GM08714 (cell line): ENCODE data around the gene CDC42.
A peak's percentile ranks its signal among the peaks of the same experiment; 100 is the strongest.
"Not testable (repeated sequence)": the region's sequence is repeated elsewhere in the genome, so short reads cannot be mapped to it uniquely, and the experiment has no call there.

Experiments used
- H3K4me3 ChIP-seq: fragments of 200-500 bp; sonication (Bioruptor generic); 2 replicates; pipeline ENCODE4 v1.5.1; 2014; ENCODE audit warnings: mild to moderate bottlenecking, low read length, inconsistent platforms
- ZNF274 ChIP-seq: IDR thresholded peaks from 2 replicates; pipeline ENCODE4 v1.6.1; 2012; ENCODE audit warnings: mild to moderate bottlenecking, low read depth, low read length

Gene CDC42

DNA sequence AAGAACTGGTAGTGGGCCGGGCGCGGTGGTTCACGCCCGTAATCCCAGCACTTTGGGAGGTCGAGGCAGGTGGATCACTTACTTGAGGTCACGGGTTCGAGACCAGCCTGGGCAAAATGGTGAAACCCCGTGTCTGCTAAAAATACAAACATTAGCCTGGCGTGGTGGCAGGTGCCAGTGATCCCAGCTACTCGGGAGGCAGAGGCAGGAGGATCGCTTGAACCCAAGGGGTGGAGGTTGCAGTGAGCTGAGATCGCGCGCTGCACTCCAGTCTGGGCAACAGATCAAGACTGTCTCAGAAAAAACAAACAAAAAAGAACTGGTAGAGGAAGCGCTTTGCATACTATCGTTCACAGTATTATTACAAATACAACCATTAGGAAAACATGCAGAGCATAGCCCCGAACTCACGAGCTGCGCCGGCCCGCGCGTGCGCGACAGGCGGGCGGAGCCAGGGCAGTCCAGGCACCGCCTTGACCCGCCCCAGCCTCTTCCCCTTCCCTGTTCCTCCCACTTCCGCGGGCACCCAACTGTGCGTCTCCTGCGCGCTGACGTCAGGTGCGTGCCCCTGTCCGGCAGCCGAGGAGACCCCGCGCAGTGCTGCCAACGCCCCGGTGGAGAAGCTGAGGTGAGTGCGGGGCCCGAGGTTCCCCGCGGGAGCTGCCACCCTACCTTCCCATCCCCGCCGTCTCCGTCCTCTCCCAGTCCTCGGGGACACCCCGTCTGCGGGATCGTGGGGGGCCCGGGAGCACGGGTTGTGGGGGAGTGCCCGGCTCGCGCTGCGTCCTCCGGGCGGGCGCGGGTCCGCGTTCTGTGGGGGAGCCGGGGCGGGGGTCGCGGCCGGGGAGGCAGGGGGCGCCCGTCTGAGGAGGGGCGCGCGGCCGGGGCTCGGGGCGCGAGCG is at the start of gene CDC42:
TSS of gene CDC42 (plus strand) at position 595 of the 902 bp plus-strand sequence. CDS start 25,770 bp downstream, outside the sequence.
- TF ChIP-seq ZNF274: no peak

GRCh38 chr1:22002875-22003274 is 49.6 kb upstream of the CDC42 start:
- not testable (repeated sequence) for H3K4me3 ChIP-seq

More for the DNA sequence above, at the start of gene CDC42:
- peak within 1 kb of the TSS; percentile 98 for H3K4me3 ChIP-seq

- not testable (repeated sequence) for H3K4me3 ChIP-seq
These were observed 48.5 kb upstream of the CDC42 start for GRCh38 chr1:22003959-22004358.

DNA sequence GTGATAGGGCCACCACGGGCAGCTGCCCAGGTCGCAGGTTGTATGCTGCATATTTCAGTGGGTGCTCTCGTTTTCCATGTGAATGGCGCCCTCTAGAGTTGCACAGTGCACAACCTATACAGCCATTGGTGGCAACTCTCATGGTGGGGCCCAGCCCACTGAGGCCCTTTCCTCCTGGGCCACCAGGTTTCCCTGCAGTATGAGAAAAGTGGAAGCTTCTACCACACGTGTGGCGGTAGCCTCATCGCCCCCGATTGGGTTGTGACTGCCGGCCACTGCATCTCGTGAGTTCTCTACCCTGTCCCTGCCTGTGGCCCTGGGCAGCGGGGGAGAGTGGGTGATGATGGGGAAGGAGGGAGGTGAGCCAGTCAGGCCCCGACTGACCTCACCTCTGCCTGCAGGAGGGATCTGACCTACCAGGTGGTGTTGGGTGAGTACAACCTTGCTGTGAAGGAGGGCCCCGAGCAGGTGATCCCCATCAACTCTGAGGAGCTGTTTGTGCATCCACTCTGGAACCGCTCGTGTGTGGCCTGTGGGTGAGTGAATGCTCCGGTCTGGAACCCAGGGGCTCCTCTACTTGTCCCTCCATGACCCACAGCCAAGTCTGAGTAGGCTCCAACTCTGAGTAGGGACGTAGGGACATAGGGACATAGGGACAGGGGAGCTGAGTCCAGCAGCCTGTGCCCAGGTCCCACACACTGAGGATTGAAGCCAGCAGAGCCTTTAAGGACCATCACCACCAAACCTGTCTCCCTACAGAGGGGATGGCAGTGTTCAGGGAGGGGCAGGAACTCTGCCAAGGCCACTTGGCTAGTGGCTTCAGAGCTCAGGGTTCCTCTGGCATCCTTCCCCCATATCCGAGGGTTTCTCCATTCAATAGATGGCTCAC is 47.0 kb upstream of the CDC42 start:
- H3K4me3 ChIP-seq: not testable (repeated sequence)

GRCh38 chr1:22006736-22007135 is 45.8 kb upstream of the CDC42 start:
- H3K4me3 ChIP-seq: not testable (repeated sequence)

- not testable (repeated sequence) for H3K4me3 ChIP-seq
These were observed 45.2 kb upstream of the CDC42 start for GRCh38 chr1:22007262-22007661.

- H3K4me3 ChIP-seq: not testable (repeated sequence)
These were observed 42.9 kb upstream of the CDC42 start for GRCh38 chr1:22009566-22009965.

DNA sequence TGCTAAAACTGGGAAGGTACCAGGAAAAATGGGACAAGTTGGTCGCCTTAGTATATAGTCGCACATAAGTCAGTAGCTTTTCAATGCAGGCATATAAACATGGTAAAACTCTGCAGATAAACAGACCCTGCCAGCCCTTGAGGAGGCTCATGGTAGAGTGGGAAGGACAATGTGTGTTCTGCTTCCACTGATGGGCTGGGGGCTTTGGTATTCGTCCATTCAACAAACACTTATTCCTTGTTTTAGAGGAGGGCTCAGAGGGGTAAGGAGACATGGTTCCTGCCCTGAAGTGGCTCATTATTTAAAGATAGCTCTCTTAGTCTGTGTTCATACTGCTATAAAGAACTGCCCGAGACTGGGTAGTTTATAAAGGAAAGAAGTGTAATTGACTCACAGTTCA is 39.8 kb upstream of the CDC42 start:
- not testable (repeated sequence) for H3K4me3 ChIP-seq

GRCh38 chr1:22014575-22015206 is 37.8 kb upstream of the CDC42 start:
- H3K4me3 ChIP-seq: not testable (repeated sequence)

DNA sequence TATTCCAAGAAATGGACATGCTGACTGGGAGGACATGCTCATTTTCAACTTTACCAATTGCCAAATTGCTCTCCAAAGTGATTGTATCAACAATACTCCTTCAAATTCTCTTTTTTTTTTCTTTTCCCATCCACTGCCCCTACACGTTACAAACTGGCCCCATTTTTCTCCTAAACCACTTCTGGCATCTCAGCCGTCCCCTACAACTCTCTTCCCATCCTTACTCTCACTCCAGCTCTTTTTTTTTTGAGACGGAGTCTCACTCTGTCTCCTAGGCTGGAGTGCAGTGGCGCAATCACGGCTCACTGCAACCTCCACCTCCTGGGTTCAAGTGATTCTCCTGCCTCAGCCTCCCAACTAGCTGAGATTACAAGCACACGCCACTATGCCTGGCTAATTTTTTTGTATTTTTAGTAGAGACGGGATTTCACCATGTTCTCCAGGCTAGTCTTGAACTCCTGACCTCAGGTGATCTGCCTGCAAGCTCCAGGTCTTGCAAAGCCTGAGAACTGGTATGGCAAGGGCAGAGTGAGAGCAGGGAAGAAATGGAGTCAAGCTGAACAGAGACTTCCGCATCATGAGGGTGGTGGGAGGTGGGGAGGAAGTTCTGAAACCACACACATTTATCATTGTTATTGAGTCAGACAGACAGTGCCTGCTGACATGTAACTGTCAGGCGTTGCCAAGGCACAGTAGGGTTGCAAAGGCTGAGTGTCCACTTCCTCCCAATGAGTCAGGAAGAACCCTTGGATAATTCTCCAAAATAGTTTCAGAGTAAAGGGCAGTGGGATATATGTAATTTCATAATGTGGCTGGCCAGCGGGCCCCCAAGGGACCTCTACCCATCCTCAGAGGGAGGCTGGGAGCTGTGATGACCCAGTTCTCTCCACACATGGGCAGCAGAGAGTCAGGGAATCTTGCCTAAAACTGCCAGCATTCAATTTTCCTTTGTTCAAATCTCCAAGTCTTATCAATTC is 33.6 kb upstream of the CDC42 start:
- TF ChIP-seq ZNF274: no peak
- H3K4me3 ChIP-seq: no peak overlapping the region

- TF ChIP-seq ZNF274: no peak
- H3K4me3 ChIP-seq: no peak overlapping the region
These were observed 31.4 kb upstream of the CDC42 start for GRCh38 chr1:22021061-22021460.

- TF ChIP-seq ZNF274: no peak
- peak overlapping the region; percentile 95; the same call in 1 of the 2 replicates for H3K4me3 ChIP-seq
These were observed 27.8 kb upstream of the CDC42 start for GRCh38 chr1:22024485-22025367.

- no peak for TF ChIP-seq ZNF274
- peak overlapping the region; percentile 95 for H3K4me3 ChIP-seq
These were observed 26.9 kb upstream of the CDC42 start for GRCh38 chr1:22025368-22026155.
